ENCODE measurements around the gene CTIF. TPM values are rescaled to one million over a fixed set of nuclear protein-coding genes. Genes with fewer than 3 reads are reported as not detected.
A peak's percentile ranks its signal among the peaks of the same experiment; 100 is the strongest.

The CTIF gene
- polyA plus RNA-seq, 1 experiment: 40.2 TPM

DNA sequence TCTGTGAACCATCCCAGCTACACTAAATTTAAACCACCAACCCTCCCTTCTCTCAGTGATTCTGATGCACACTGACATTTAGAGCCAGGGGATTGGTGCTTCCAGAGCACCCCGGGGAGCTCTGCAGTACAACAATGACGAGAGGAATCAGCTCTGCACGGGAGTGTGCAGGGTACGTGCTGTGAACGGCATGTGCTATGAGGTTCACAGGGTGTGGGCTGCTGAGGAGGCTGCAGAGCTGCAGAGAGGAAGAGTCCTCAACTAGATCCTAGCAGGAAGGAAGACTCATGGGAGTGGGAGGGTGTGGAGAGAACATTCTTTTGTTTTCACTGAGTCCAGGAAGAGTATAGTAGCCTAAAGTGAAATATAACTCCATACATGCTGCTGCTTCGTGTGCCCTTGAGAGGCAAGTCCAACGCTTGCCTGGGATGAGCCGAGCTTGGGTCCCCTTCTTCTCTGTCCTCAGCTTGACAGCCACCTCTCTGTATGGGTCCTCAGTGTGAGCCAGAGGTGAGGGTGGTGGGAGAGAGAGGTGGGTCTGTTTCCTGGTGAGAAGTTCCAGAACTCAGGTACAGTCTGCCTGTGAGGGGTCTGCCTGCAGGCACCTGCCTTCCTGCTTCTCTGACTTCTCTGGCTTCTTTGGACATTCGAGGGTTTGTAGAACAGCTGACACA, 118.8 kb downstream of the CTIF start:
- TF ChIP-seq CTCF (IDR thresholded peaks at IDR 0.05; ENCODE audit: low read depth, low read length): no peak
- ChIA-PET CTCF (interaction anchor here (1.4 kb wide), 1 partner anchor 181 kb away, joined by 5 read pairs; no protein-coding TSS in a partner anchor), POLR2A (no interaction called here)
- H3K27me3 ChIP-seq (ENCODE audit: control insufficient read depth, insufficient read depth, low read length): no peaks in the 10 kb centered on the region
- no peak overlapping the region for H3K4me3 ChIP-seq (ENCODE audit: low read depth, low read length)
- no peaks in the 10 kb centered on the region for H3K9me3 ChIP-seq (ENCODE audit: control insufficient read depth, insufficient read depth, low read length)
- no peak for DNase-seq (ENCODE audit: low read depth, low spot score)
- H3K27ac ChIP-seq (ENCODE audit: low read depth, low read length): no peak overlapping the region

DNA sequence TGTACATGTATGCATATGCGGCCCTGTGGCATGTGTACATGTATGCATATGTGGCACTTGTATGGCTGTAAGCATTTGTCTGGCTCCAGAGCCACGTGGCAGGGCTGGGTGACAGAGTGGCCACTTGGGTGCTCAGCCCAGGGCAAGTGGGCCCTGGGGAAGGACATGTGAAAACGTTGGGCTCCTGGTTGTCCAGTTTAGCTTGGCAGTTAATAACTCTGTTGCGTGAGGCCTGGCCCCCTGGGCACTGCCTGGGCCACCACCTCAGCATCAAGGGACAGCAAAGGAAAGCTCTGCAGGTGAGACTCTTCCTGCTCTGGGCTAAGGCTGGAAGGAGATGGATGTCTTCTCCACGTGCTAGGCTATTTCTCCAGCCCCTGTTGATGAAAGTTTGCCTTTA, 119.9 kb downstream of the CTIF start:
- no peak overlapping the region for H3K27ac ChIP-seq (ENCODE audit: low read depth, low read length)
- ChIA-PET CTCF (interaction anchor here (1.1 kb wide), 1 partner anchor 183 kb away, joined by 6 read pairs; no protein-coding TSS in a partner anchor), POLR2A (no interaction called here)
- no peak for DNase-seq (ENCODE audit: low read depth, low spot score)
- H3K9me3 ChIP-seq (ENCODE audit: control insufficient read depth, insufficient read depth, low read length): no peaks in the 10 kb centered on the region
- no peak overlapping the region for H3K4me3 ChIP-seq (ENCODE audit: low read depth, low read length)
- no peak for TF ChIP-seq CTCF (IDR thresholded peaks at IDR 0.05; ENCODE audit: low read depth, low read length)
- no peaks in the 10 kb centered on the region for H3K27me3 ChIP-seq (ENCODE audit: control insufficient read depth, insufficient read depth, low read length)

- ChIA-PET POLR2A (no interaction called here), CTCF (interaction anchor here (1.1 kb wide), 1 partner anchor 183 kb away, joined by 6 read pairs; no protein-coding TSS in a partner anchor)
- TF ChIP-seq CTCF (IDR thresholded peaks at IDR 0.05; ENCODE audit: low read depth, low read length): no peak
Measured at GRCh38 chr18:48659188-48660009, 120.6 kb downstream of the CTIF start.

DNA sequence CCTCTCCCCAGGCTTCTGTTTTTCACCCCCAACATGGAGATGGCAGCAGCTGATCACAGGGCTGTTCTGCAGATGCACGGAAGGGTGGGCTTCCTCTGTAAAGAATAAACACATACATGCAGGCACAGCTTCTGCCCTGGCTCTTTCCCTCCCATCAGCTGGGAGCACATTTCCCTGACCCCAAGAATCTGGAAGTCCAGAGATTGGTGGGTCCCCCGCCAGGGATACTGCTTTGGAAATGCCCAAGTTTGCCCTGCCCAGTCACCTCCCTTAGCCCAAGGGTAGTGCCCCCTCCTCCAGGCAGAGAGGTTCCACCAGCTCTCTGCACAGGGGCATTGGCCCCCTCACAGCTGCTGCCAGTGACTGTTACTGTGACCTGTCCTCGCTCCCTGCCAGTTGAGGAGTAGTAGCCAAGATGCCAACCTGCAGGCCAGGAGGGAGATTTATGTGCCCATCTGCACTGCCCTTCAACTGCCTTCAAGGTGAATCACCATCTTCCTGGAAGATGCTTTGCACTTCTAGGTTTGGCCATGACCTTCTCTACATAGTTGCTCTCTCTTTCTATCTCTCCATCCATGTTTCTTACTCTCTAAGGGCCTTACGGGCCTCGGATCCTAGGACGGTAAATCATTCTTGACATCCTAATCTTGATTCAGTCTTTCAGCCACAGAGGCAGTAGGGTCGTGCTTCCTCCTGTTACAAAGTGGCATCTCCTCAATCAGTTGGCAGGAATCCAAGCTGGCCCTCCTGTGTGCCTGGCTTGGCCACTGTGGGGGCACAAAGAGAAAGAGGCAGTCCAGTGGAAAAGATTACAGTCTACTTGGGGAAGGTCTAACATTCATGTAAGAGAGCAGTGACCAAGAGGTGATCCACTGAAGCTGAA, 121.8 kb downstream of the CTIF start:
- Histone ChIP-seq H3K27me3 (ENCODE audit: control insufficient read depth, insufficient read depth, low read length) (no peaks in the 10 kb centered on the region), H3K27ac (ENCODE audit: low read depth, low read length) (peak overlapping the region; percentile 21), H3K4me3 (ENCODE audit: low read depth, low read length) (no peak overlapping the region), H3K9me3 (ENCODE audit: control insufficient read depth, insufficient read depth, low read length) (no peaks in the 10 kb centered on the region)
- no peak for DNase-seq (ENCODE audit: low read depth, low spot score)
- TF ChIP-seq CTCF (IDR thresholded peaks at IDR 0.05; ENCODE audit: low read depth, low read length): no peak
- POLR2A ChIA-PET: no interaction called here
- CTCF ChIA-PET: interaction anchor here (5.9 kb wide), 1 partner anchor 185 kb away, joined by 61 read pairs; no protein-coding TSS in a partner anchor

More at GRCh38 chr18:48659188-48660009, 120.6 kb downstream of the CTIF start:
- no peaks in the 10 kb centered on the region for H3K27me3 ChIP-seq (ENCODE audit: control insufficient read depth, insufficient read depth, low read length)
- H3K9me3 ChIP-seq (ENCODE audit: control insufficient read depth, insufficient read depth, low read length): no peaks in the 10 kb centered on the region
- H3K27ac ChIP-seq (ENCODE audit: low read depth, low read length): no peak overlapping the region
- no peak overlapping the region for H3K4me3 ChIP-seq (ENCODE audit: low read depth, low read length)
- DNase-seq (ENCODE audit: low read depth, low spot score): no peak

Measured in AG04450 (cell line).